Measurements from ENCODE around the gene SDHA.
"Not testable (repeated sequence)": the region's sequence is repeated elsewhere in the genome, so short reads cannot be mapped to it uniquely, and the experiment has no call there.

- not testable (repeated sequence) for TF ChIP-seq POLR2A, CTCF (IDR thresholded peaks at IDR 0.05)
Measured at GRCh38 chr5:251975-252374, 33.9 kb downstream of the SDHA start.
